Prostate gland (tissue), 2 donors: ENCODE measurements around the gene SIPA1L3. TPM values are rescaled to one million over a fixed set of nuclear protein-coding genes. Genes with fewer than 3 reads are reported as not detected.
"Not testable (repeated sequence)": the region's sequence is repeated elsewhere in the genome, so short reads cannot be mapped to it uniquely, and the experiment has no call there.

ENCODE experiments used
- DNase-seq: peaks from one replicate; pipeline ENCODE4 v3.0.0-alpha.2; 2019; ENCODE audit warnings: low spot score
- H3K27ac ChIP-seq, 2 donors: fragments of 200-600 bp; sonication (generic); 2 replicates each; pipeline ENCODE4 v1.5.1; 2017 to 2019
- H3K27me3 ChIP-seq: fragments of 200-600 bp; sonication (generic); replicated peaks from 2 replicates; pipeline ENCODE4 v1.5.1; 2019; ENCODE audit not compliant: insufficient read depth
- H3K36me3 ChIP-seq, 2 donors: fragments of 200-600 bp; sonication (generic); 1 replicate in 1 of 2; 2 replicates in 1 of 2; pipeline versions ENCODE4 v1.5.1 to v1.8.1; 2017 to 2019
- H3K4me1 ChIP-seq: fragments of 200-600 bp; sonication (generic); replicated peaks from 2 replicates; pipeline ENCODE4 v1.5.1; 2019
- H3K4me3 ChIP-seq, 2 donors: fragments of 200-600 bp; sonication (generic); 2 replicates each; pipeline ENCODE4 v1.5.1; 2017 to 2019
- H3K9me3 ChIP-seq: fragments of 200-600 bp; sonication (generic); 2 replicates; pipeline ENCODE4 v1.5.1; 2017
- CTCF ChIP-seq, 4 experiments: fragments of 200-600 bp in 2 of 4; fragments of 450-650 bp in 2 of 4; sonication (generic) in 2 of 4; IDR thresholded peaks; 1 replicate in 3 of 4; 2 replicates in 1 of 4; pipeline ENCODE4 v1.5.1; 2016 to 2019; ENCODE audit warnings: antibody characterized with exemption in 4 of 4, mild to moderate bottlenecking in 2 of 4, moderate library complexity in 2 of 4
- POLR2A ChIP-seq: fragments of 450-650 bp; IDR thresholded peaks from one replicate; pipeline ENCODE4 v1.6.1; 2016; ENCODE audit warnings: antibody characterized with exemption, mild to moderate bottlenecking
- POLR2AphosphoS5 ChIP-seq: sonication (generic); formaldehyde crosslinking; IDR thresholded peaks from one replicate; pipeline ENCODE4 v1.6.1; 2017; ENCODE audit warnings: antibody characterized with exemption
- WGBS: methylation state at CpG from one replicate; pipeline ENCODE4 v1.1.5; 2018; 5-methylcytosine and 5-hydroxymethylcytosine counted together
- intact Hi-C: fragments of 100-400 bp; cut with DNase I; formaldehyde crosslinking; loops from one replicate; pipeline ENCODE4 v1.14.2; 2022
- total RNA-seq, 2 donors: library from RNA; depleted of rRNA; stranded (reverse); fragments of >200 nt; gene quantifications; one replicate each; pipeline ENCODE4 v1.1.0, GENCODE V29; 2016

Gene SIPA1L3
- total RNA-seq, 2 donors from 2014 or later = 48.8 to 63.5 TPM

GRCh38 chr19:38221919-38222830, 315.2 kb downstream of the SIPA1L3 start:
- Histone ChIP-seq H3K36me3 (no peaks in the 10 kb centered on the region), H3K27me3 (peaks cover 8% of the 10 kb centered on the region), H3K4me3 (no peak overlapping the region), H3K9me3 (no peaks in the 10 kb centered on the region), H3K27ac (no peak overlapping the region), H3K4me1 (no peaks in the 10 kb centered on the region)
- intact Hi-C loops = loop anchor here (5.0 kb wide), 1 partner anchor 320 kb away; no protein-coding TSS in a partner anchor
- 71% methylated on average over 63 of the region's 64 CpGs for WGBS
- no peak for TF ChIP-seq POLR2A
- TF ChIP-seq CTCF (IDR thresholded peaks at IDR 0.05) = no peak
- TF ChIP-seq POLR2AphosphoS5 = no peak
- DNase-seq = no peak

- Histone ChIP-seq H3K27ac (no peak overlapping the region), H3K4me3 (no peak overlapping the region), H3K27me3 (peaks cover 13% of the 10 kb centered on the region), H3K9me3 (no peaks in the 10 kb centered on the region), H3K4me1 (peaks cover under 1% of the 10 kb centered on the region), H3K36me3 (no peaks in the 10 kb centered on the region)
- no peak for TF ChIP-seq POLR2AphosphoS5
- no peak for TF ChIP-seq POLR2A
- no peak for TF ChIP-seq CTCF (IDR thresholded peaks at IDR 0.05)
- 94% methylated on average over 3 of the region's 3 CpGs for WGBS
- intact Hi-C loops = loop anchor here (5.0 kb wide), 1 partner anchor 321 kb away; no protein-coding TSS in a partner anchor
- no peak for DNase-seq
These were observed 316.1 kb downstream of the SIPA1L3 start for GRCh38 chr19:38223119-38223523.

GRCh38 chr19:38223617-38224013, 316.6 kb downstream of the SIPA1L3 start:
- WGBS = 10% methylated on average over 10 of the region's 13 CpGs
- H3K4me3 ChIP-seq = peak overlapping the region; percentile 12 to 26
- intact Hi-C loops = loop anchor here (5.0 kb wide), 1 partner anchor 321 kb away; no protein-coding TSS in a partner anchor
- no peaks in the 10 kb centered on the region for H3K9me3 ChIP-seq
- no peak overlapping the region for H3K27ac ChIP-seq
- no peaks in the 10 kb centered on the region for H3K36me3 ChIP-seq
- no peak for TF ChIP-seq POLR2AphosphoS5
- TF ChIP-seq POLR2A = no peak
- no peak for TF ChIP-seq CTCF (IDR thresholded peaks at IDR 0.05)
- DNase-seq = no peak
- peaks cover 5% of the 10 kb centered on the region for H3K4me1 ChIP-seq
- H3K27me3 ChIP-seq = peaks cover 18% of the 10 kb centered on the region

- Histone ChIP-seq H3K27me3 (peaks cover 19% of the 10 kb centered on the region), H3K9me3 (no peaks in the 10 kb centered on the region), H3K4me1 (peaks cover 11% of the 10 kb centered on the region), H3K27ac (no peak within 1 kb of the TSS), H3K4me3 (peak within 1 kb of the TSS; percentile 12 to 26), H3K36me3 (no peaks in the 10 kb centered on the region)
- no peak for TF ChIP-seq POLR2A
- TF ChIP-seq CTCF (IDR thresholded peaks at IDR 0.05) = no peak
- no peak for TF ChIP-seq POLR2AphosphoS5
- 5% methylated on average over 30 of the region's 61 CpGs for WGBS
- DNase-seq = no peak
- intact Hi-C loops = loop anchor here (5.0 kb wide), 1 partner anchor 322 kb away; no protein-coding TSS in a partner anchor
These were observed 317.2 kb downstream of the SIPA1L3 start, which contains the start of gene DPF1 for GRCh38 chr19:38224014-38224862. DPF1 (minus strand) TSS chr19:38224222; CDS start chr19:38224142, 80 bp downstream.

- intact Hi-C loops = loop anchor here (5.0 kb wide), 1 partner anchor 323 kb away; no protein-coding TSS in a partner anchor
These were observed 317.8 kb downstream of the SIPA1L3 start for GRCh38 chr19:38224863-38225218.

More at GRCh38 chr19:38224863-38225218, 317.8 kb downstream of the SIPA1L3 start:
- H3K4me3 ChIP-seq, H3K36me3 ChIP-seq, DNase-seq, H3K9me3 ChIP-seq, H3K27ac ChIP-seq: not testable (repeated sequence)
- WGBS = 88% methylated on average over 6 of the region's 6 CpGs
- peaks cover 12% of the 10 kb centered on the region for H3K4me1 ChIP-seq
- H3K27me3 ChIP-seq = peaks cover 19% of the 10 kb centered on the region
